ENCODE data around the gene TFDP1. TPM values are rescaled to one million over a fixed set of nuclear protein-coding genes. Genes with fewer than 3 reads are reported as not detected.
A peak's percentile ranks its signal among the peaks of the same experiment; 100 is the strongest.
"Not testable (repeated sequence)": the region's sequence is repeated elsewhere in the genome, so short reads cannot be mapped to it uniquely, and the experiment has no call there.

TFDP1 gene
- total RNA-seq, 1 donor from 2014 or later: 36.1 TPM

- intact Hi-C loops (cut with DNase I): no loop called here
- ATAC-seq (no peak), DNase-seq (ENCODE audit: low spot score) (peak; percentile 37)
Observed at GRCh38 chr13:113591750-113592149, 7.2 kb downstream of the TFDP1 start.

- DNase-seq (ENCODE audit: low spot score): no peak
- intact Hi-C loops (cut with DNase I): no loop called here
- no peak for ATAC-seq
Observed at GRCh38 chr13:113592571-113592970, 8.0 kb downstream of the TFDP1 start.

GRCh38 chr13:113594066-113594821 is 9.7 kb downstream of the TFDP1 start:
- intact Hi-C loops (cut with DNase I); ATAC-seq: not testable (repeated sequence)
- DNase-seq (ENCODE audit: low spot score): peak; percentile 27

DNA sequence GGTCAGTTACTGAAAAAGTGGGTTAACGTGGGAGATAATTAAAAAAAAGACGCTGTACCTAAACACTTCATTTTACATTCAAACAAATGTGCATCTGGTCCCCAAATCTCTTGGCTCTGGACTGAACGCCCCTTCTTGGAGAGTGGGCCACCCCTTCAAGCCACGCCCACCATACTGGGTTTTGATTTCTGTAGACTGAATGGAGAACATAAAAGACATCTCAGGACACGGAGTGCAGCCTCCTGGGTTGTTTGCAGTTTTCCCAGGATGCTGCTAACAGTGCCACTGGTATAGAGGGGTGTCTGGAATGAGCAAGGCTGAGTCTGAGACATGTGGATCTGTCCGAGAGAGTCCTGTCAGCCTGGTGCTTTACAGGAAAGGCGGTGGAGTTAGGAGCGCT is 10.6 kb downstream of the TFDP1 start:
- peak; percentile 15 for DNase-seq (ENCODE audit: low spot score)
- intact Hi-C loops (cut with DNase I): no loop called here
- no peak for ATAC-seq

DNA sequence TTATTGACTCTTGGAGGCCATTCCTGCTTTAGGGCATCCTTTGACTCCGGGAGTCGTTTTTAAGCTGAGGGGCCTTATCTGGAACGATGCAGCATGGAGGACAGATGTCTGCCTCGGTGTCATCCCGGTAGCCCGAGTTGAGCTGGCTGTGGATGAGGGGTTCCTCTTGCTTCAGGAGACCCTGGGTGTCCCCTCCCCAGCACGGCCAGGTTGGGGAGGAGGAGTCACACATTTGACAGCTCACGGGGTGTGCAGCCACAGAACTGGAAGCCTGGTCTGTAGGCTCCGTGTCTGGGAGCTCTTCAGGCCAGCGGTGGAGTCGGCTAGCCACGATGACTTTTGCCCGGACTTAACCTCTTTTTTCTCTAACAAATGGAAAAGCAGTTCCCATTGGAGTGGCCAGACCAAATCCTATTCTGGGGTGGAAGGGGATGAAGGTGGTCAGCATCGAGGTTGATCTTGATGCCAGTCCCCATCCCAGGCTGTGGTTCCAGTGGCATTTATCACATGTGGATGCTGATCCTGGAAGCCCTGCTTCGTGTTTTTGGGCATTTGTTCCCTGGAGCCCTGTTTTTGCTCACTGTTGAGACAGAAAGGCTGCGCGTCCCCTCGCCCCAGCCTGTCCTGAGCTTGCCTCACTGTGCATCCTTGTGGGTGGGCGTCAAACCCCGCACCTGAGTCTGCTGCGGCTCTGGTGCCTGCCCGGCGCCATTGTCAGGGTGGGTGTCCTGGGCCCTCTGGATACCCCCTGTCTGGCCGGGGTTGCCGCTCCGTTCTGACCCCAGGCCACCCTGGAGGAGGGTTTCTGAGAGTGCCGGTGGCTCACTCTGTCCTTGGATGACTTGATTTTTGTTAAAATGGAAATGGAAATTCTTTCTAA is 12.0 kb downstream of the TFDP1 start:
- intact Hi-C loops (cut with DNase I): no loop called here
- ATAC-seq (no peak), DNase-seq (ENCODE audit: low spot score) (peak; percentile 45)

DNA sequence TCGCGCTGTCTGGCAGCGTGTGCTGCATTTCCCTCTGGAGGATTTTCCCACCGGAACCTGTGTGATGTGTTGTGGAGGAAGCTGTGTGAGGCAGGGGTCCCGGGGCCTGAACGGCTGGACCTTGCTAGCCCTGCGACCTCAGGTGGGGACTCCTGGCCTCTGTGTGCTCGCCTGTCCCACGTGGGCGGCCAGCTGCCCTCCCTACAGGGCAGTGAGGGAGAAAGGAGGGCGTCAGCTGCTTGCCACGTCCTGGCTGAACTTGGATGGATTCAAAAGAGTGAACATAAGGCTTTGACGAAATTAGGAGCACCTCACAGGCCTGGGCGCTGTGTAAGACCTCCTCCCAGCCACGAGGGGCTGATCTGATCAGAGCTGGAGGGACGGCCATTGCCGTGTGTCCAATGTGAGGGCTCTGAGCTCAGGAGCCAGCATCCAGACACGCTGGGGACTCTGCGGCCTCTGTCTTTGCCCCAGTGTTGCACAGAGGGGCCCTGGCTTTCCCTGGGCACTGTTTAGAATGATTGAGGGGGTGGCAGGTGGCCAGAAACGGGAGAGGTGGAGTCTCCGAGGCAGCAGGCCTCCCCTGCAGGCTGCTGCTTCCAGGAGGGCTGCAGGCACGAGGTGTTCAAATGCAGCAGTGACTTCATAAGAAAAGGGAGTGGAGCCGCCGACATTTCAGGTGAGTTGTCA is 13.0 kb downstream of the TFDP1 start:
- DNase-seq (ENCODE audit: low spot score): peak; percentile 44
- ATAC-seq: no peak
- intact Hi-C loops (cut with DNase I): no loop called here

DNA sequence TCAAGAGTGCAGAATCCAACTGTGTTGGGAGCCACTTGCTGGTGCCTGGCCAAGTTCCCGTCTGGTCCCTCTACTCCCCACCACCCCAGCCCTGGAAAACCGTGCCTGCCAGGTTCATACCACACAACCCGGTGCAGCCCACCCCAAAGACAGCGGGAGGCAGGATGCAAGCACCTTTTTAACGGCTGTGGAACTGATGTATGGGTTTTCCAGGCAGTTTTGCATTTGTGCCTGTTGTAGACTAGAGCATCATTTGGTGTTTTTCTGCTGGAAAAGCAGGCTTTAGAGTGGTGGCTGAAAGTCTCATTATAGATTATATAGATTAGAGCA is 13.5 kb downstream of the TFDP1 start:
- no peak for ATAC-seq
- intact Hi-C loops (cut with DNase I): no loop called here
- no peak for DNase-seq (ENCODE audit: low spot score)

DNA sequence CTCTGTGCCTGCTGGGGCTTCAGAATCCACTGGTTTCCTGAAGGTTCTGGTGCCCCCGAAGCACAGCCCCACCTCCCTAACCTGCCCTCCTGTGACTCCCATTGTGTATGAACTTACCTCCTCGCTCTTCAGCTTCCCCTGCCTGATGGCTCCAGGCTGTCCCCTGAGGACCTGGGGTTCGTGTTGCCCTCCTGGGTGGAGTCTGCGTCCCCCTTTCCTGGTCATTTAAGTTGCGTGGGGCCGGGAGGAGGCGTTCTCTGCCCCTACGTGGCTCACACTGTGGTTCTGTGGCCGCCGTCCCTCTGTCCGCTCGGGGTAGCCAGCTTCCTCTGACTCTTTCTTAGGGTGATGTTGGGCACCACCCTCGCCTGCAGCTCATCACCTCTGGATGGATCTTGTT is 13.9 kb downstream of the TFDP1 start:
- DNase-seq (ENCODE audit: low spot score) (peak; percentile 26), ATAC-seq (no peak)
- intact Hi-C loops (cut with DNase I): no loop called here

DNA sequence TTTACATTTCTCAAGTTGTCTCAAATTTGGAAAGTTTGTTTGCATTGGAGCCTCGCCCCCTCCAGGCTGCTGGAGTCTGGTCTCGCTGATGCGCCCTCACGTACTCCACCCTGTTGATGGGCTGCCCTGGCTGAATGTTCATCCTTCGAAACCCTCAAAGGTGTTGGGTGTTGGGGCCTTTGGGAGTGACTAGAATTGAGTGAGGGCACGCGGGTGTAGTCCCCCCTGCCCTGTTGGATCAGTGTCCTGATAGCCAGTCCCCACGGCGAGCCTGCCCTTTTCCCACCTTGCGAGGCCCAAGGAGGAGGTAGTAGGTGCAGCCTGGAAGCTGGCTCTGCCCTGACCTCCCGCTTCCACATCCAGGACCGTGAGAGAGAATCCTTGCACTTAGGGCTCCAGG is 14.8 kb downstream of the TFDP1 start:
- intact Hi-C loops (cut with DNase I): no loop called here
- DNase-seq (ENCODE audit: low spot score) (peak; percentile 14), ATAC-seq (no peak)

- DNase-seq (ENCODE audit: low spot score) (no peak), ATAC-seq (no peak)
- intact Hi-C loops (cut with DNase I): no loop called here
Observed at GRCh38 chr13:113601166-113602070, 16.9 kb downstream of the TFDP1 start.

GRCh38 chr13:113602291-113602988 is 17.9 kb downstream of the TFDP1 start:
- ATAC-seq (no peak), DNase-seq (ENCODE audit: low spot score) (no peak)
- intact Hi-C loops (cut with DNase I): no loop called here

GRCh38 chr13:113603116-113603710 is 18.7 kb downstream of the TFDP1 start:
- DNase-seq (ENCODE audit: low spot score) (no peak), ATAC-seq (no peak)
- intact Hi-C loops (cut with DNase I): no loop called here

DNA sequence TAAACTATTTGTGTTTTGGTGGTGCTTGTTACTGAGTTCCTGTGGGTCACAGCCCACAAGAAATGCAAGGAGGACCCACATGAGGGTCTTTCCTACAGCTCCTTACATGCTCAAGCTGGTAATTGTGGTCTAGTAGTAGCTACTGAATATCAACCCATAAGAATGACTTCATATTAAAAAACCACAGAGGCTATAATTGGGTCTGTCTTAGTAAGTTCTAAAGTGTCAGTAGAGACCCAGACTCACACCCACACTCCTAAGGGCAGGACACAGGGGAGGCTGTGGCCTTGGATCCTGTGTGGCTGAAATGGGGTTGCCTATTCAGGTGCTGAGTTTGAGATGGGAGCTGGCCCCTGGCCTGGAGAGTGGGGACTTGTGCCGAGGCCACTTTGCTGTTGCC is 19.6 kb downstream of the TFDP1 start:
- DNase-seq (ENCODE audit: low spot score): no peak
- intact Hi-C loops (cut with DNase I): no loop called here

DNA sequence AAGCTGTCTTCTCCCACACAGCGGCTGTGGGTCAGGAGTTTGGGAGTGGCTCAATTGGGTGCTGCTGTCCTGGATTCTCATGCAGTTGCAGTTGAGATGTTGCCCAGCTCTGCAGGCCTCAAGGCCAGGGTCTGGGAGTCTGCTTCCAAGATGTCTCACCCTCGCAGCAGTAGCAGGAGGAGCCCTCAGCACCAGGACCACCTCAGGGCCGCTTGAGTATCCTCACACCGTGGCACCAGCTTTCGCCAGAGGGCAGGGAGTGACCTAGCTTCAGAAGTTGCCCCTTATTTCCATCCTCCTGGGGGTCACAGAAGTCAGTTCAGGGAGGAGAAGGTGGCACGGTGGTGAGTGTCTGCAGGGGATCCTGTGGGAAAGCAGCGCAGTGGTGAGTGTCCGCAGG is 20.9 kb downstream of the TFDP1 start:
- ATAC-seq (no peak), DNase-seq (ENCODE audit: low spot score) (no peak)
- intact Hi-C loops (cut with DNase I): no loop called here

More for the DNA sequence above, 19.6 kb downstream of the TFDP1 start:
- ATAC-seq: no peak

GRCh38 chr13:113605866-113606438 is 21.4 kb downstream of the TFDP1 start:
- intact Hi-C loops (cut with DNase I): no loop called here
- no peak for ATAC-seq

GRCh38 chr13:113607056-113607888 is 22.7 kb downstream of the TFDP1 start:
- intact Hi-C loops (cut with DNase I): no loop called here
- DNase-seq (ENCODE audit: low spot score) (no peak), ATAC-seq (no peak)

More at GRCh38 chr13:113605866-113606438, 21.4 kb downstream of the TFDP1 start:
- DNase-seq (ENCODE audit: low spot score): no peak
